NCI-H2081 treated with DMSO at 0.1 percent for 48 hours (cell line): ENCODE data around the gene CCDC82.

Source experiments
- DNase-seq: peaks from one replicate; lab custom pipeline; 2025; lab: John Stamatoyannopoulos, UW

Gene CCDC82

DNA sequence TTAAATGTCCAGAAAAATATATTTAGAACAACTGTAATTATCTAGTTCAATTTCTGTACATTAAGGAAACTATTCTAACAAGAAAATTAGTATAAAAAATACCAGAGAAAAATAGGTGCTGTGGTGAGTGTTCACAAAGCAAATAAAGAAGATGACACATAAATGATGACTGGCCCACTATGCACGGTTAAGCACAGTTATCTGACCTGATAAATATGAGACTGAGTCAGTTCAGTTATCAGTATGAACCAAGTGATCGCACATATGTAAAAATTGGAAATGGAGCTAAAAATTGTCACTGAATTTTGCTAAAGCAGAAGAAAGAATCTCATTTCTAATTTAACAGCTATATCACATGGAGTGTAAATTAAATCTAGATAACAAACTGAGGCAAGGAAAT, 27.9 kb downstream of the CCDC82 start:
- no peak for DNase-seq

DNA sequence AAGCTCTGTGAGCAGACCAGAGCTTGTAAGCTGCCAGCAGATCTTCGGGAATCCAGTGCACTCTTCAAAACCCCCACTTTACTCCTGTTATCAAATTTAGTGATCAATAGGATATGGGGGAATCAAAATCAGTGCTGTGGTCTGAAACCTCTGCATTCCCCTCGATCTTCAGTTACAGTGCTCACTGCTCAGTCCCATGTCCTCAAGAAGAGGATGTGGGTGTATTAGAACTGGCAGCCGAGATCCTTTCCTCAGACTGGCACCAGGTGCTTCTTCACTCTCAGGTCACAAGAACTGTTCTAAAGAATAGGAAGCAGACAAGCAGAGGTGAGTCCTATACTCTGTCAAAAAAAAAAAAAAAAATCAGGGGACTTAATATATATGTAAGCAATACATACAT, 31.4 kb downstream of the CCDC82 start:
- DNase-seq: no peak

DNA sequence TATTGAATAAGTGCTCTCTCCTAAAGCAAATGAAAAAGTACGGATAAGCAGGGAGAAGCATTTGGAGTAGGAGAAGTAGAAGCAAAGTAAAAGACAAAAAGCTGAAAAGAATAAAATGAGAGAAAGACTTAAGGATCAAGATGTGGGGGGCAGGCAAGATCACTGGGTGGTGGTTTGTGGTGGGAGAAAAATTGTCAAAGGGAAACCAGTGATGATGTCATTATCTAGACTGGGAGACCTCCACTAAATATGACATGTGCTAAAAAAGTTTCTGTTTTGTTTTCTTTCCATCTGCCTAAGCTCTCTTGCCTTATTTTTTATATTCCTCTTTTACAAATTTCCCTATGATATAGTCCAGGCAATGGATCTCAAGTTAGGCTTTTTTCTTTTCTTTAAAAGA, 31.9 kb downstream of the CCDC82 start:
- no peak for DNase-seq

DNA sequence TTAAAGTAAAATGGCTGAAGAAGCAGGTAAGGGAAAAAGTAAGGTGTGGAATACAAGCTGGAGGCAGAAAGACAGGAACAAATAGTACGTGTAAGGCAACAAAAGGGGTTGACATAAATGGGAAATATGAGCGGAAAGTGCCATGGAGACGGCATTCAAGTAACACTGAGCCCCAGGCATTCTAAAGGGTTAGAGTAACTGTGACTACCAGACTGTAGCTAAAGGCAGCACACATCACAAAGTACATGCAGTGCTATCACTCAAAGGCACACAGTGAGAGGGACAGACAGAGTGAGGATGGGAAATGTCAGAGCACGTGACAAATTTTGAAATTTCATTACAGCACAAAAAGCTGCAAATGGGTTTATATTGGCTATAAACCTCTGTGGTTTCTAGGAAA, 32.9 kb downstream of the CCDC82 start:
- DNase-seq: no peak

DNA sequence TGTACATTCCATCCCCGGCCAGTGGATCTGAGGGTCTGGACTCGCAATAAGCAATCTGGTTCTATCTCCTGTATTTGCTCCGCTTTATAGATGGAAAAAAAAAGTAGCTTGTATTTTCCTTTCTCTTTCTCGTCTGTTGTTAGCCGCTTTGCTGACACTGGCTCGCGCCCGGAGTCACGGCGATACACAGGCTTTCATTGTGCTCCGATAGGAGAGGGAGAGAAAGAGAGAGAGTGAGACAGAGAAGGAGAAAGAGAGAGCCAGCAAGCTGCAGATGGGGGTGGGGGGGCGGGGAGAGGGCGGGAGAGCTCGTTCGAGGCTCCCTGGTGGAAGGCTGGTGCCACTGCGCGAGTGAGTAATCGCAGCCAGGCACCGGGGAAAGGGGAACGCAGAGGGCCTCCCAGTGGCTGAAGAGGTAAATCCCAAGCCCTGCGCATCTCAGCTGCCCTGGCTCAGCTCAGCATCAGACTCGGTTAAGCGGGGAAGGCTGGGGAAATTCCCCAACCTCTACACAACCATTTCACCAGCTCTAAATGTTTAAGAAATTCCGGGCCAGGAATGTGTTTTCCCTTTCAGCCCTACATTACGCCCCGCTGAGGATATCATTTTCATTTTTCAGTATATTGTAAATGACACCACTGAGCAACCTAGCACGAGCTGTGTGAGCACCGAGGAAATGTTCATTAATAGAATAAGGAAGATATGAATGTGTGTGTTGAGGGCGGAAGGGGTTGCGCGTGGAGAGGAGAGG, 46.6 kb downstream of the CCDC82 start, which contains the start of gene MAML2:
Gene MAML2, minus strand, starts transcription at position 235 of the 751 bp plus-strand sequence. CDS start 1,300 bp downstream, outside the sequence.
- DNase-seq: peak; percentile 68

DNA sequence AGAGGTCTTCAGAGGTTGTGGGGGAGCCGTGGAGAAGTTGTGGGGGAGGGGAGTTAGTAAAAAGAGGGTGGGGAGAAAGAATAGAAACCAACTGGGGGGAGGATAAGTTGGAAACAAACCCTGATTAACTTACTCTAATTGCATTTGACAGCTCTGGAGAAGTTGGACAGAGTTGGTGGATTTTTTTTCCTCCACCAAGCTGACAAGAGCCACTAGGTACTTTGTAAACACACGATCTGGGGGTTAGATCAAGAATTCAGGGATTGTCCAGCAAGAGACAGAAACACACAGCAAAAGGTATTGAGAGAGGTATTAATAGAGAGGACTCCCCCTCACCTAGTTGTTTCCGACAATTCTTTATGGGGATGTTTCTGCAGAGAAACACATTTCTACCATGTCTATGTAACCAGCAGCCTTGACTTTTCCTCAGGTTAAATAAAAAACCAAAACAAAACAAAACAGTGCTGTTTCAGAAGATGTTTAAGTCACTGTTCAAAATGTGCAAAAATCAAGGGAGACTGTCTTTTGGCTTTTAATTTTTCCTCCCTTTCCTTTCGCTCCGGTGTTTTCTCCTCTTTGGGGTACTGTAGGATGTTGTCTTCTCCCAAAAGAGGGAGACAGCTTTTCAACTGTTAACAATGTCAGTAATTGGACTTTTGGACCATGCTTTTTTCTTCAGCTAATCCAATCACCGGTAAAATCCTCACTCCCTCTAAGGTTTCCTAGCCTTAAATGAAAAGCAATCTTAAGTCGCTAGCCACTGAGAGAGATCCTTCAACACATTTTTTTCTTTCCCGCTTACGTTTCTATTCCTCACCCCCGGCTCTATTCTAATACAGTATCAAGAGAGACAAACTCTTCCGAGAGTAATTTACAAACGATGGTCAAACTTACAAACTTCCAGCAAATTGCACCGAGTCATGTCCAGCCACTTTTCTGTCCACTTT, 47.4 kb downstream of the CCDC82 start:
- DNase-seq: no peak

DNA sequence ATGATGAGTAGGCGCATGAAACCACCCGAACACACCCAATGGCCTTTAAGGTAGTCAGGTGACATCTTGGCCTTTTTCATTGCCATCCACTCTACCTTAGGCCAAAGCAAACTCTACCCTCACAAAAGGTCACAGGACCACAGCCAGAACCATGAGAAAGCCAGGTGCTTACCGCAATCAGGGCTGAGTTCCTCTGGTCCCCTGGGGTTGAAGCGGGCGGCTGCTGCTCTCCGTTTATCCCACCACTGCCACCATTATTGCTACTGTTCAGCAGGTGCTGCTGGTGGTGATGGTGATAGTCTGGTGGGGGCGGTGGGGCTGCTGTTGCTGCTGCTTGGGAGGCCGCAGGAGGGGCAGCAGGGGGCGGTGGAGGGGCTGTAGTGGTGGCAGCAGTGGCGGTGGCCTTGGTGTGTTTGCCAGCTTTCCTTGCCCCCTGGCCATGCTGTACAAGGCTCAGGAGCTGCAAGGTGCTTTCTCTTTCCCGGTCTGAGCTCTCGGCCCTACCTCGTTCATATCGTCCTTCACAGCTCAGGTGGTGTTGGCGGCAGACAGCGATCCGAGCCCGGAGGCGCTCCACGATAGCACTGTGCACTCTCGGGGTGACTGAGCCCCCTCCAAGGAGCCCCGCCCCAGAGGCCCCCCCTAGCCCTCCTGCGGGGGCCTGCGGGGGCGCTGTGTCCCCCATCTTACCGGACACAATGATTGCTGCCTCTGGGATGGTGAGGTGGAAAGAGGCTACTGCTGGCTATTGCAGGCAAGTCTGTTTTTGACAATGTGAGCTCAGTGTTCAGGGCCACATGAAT, 48.3 kb downstream of the CCDC82 start:
- no peak for DNase-seq

DNA sequence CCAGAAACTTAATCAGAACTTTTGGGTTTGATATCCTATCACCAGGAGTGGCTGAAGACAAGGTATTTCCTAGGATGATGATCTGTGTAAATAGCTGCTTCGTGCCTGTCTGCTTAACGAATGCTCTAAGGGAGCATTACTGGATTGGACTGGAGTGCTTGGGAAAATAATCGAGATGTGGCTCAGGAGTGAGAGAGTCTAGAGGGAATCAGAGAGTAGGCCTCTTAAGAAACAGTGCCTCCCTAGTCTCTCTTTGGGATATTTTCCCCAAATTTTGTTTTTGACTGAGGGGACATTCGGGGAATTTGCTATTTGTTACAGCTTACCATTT, 49.2 kb downstream of the CCDC82 start:
- no peak for DNase-seq

DNA sequence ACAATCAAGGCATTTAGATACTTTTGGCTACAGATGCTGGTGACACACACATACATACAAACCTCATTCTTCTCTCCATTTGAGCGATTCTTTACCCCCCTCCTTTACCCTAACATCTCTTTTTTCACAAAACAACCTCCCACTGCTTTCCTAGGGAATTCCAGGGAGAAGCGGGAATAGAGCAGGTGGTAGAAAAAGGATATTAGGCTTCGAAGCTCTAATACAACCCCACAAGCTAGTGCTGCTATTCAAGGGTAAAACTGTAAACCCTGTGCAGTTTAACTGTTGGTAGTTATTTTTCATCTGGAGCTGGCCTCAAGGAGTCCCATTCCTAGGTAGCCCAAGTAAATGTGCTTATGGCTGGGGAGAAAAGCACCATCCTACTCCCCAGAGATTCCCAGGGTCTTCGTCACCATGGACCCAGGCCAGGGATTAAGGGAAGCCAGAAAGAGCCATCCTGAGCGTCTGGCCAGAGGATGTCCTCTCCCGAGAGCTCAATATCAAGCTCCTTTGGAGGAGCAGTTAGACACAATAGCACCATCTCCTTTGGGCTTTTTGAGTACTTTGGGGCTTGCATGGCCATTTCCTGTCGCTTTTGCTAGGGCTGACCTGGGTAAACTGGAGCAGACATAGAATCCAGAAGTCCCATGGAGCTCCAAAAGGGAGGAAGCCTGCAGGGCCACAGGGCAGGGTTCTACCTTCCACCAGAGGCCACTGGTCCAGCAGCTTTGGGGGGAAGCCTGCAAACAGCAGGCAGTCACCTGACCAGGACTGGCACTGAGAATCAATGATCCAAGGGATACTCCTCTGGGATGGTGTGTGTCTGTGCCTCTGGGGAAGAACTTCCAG, 49.8 kb downstream of the CCDC82 start:
- DNase-seq: no peak

DNA sequence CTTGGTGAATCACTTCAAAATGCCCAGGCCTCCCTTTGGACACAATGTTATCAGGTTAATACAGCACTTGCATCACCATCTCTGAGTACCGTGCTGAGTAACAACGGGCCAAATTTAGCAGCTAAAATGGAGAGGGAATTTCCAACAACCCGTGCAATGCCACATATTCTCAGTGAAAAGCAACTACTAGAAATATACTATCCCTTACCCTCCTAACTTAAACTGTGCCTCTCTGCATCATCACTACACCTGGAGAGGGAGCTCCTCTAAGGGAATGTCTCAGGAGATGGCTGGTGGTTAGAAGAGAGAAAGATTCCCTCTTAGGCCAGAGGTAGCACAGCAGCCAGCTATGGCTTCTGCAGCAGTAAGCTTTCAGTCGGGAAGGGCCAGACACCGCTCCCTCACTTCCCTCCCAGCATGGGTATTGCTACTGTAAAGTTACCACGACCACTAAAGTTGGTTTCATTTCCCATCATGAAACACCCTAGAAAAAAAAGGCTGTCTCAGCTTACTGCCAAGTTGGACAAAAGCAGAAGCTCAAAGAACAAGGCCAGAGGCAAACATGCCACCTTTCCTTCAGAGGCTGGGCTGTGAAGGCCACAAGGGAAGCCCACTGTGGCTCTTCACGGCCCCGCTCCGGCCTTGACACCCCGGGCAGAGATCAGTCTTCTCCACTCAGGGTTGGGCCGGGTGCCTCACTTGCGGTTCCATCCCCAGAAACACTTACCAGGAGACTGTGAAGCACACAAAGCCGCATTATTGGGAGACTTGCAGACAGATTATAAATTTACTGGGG, 50.6 kb downstream of the CCDC82 start:
- no peak for DNase-seq

DNA sequence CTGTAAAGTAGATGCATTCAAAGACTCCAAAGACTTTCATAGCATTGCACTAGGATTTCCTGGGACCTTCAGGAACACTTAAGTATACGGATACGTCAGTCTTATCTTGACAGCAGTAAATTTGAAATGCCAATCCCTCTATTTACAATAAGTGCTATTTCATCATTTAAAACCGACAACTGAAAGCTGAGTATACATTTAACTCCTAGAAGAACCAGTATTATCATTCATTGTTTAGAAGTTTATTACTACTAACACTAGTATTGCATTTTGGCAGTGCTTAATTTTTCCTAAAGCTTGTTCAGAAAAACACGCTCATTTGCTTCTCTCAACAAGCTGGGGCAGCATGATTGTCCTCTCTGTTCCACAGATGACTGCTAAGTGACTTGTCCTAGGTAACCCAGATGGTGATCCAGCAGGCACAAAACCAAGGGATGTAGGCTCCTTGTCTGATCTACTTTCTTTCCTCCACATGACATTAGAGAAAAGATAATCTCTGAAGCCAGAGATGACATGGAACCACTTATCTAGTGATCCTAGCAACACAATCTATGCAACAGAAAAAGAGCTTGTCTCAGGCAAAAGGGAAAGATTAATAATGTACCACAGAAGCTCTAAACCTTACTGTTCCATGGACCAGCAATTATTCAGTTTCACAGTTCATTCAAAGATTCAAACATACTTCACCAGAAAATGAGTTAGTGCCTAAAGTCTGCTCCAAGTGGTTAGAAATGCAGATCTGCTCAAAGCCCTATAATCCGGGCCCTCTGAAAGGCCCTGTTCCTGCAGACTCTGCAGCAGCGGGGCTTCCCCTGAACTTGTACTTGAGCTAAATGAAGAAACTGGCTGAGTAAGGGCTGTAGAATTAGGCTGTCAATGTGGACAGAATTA, 51.9 kb downstream of the CCDC82 start:
- DNase-seq: no peak

DNA sequence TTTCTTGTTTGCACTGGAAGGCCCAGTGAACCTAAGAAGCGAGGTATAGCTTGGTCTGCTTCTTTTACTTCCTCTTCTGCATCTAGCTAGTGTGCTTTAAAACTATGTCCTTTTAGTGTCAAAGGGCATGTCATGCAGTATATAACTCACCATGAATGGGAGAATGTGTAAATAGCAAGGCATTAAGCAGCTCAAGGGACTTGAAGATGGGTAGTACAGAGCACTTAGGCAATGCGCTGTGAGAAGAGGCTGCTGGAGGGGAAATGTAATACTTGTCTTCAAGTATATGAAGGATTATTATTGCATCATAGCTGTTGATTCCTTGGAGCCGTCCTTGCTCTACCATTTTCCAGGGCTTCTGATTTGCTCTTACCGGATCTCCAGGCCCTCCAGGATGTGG, 54.3 kb downstream of the CCDC82 start:
- no peak for DNase-seq

DNA sequence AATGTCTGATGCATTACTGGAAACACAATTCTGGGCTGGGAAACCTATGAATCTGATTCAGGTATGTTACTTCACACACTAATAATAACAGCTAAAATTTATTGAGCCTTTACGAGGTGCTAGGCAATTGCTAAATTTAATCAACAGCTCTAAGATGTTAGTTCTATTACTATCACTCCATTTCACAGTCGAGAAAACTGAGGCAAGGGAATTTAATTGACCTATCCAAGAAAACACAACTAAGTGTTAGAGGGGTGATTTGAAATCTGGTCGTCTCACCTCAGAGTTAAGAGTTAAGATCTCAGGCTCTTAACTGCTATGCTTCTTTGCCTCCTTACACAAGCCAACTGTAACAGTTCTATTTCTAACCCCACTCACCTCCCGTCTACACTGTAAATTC, 55.5 kb downstream of the CCDC82 start:
- no peak for DNase-seq

DNA sequence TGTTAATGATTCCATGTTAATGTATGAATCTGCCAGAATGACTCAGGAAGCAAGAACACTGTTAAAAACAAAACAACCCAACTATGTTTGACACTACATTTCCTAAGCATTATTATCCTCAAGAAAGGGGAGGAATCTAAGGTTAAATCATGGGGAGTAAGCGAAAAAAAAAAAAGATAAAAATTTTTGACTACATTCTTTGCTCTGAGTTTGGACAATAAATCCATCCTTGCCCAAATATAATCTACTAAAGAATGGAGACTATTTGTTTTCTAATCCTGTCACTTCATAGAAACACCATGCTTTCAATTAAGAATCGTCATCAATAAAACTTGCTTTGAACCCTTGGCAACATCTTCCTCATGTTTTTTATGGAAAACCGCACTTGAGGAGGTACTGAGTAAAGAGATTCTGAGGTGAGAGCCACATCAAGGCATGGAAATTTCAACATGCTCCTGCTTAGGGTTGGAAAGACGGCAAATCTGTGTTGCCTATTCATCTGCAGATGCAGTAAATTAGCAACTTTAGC, 56.5 kb downstream of the CCDC82 start:
- DNase-seq: no peak

DNA sequence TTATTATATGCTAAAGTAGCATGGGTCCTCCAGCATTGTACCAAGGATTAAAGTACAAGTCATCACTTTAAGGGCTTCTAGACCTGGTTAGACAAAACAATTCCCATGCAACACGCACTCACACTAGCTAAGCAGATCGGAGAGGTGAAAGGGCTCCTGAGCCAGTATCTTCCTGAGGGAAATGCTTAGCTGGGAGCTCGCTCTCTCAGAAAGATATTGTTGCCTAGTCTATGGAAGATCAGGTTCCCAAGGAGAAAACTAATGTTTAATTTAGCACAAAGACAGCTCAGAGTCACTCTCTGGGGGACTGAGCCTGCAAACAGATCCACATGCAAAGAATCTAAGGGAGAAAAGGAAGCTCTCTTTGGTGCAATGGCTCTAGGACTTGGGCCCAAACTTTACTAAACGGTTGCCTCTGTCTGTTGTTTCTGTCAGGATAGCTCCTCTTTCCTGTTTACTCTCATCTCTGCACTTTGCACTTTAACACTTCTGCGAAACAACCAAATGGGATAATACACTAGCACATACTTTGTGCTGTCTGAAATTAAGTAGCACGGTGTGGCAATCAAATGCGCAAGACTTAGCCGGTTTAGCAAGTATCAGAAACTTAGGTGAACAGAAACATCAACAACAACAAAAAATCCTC, 57.5 kb downstream of the CCDC82 start:
- DNase-seq: no peak

DNA sequence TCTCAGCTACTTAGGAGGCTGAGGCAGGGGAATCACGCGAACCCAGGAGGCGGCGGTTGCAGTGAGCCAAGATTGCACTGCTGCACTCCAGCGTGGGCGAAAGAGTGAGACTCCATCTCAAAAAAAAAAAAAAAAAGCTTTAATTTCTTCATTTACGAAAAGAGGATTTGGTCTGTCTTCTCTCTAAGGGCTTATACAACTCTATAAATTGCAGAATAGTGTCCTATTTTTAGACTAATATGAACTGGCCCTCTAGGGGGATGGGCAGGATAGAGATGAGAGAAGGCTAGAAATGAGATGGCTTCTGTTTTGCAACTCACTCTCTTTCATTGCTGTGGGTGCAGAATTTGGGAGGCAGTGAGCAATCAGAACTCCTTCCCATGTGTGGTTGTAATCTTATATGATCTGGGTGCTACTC, 58.0 kb downstream of the CCDC82 start:
- no peak for DNase-seq

DNA sequence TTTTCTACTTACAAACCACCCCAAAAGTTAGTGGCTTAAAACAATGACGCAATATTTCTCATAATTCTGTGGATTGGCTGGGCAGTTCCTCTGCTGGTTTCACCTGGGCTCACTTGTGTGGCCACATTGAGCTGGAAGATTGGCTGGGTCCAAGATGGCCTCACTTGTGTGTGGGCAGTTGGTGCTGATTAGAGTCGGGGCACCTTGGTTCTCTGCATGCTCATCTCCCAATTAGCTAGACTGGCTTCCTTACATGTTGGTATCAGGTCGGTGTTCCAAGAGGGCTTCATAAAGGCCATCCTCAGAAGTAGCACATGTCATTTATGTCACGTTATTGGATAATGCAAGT, 59.2 kb downstream of the CCDC82 start:
- no peak for DNase-seq

DNA sequence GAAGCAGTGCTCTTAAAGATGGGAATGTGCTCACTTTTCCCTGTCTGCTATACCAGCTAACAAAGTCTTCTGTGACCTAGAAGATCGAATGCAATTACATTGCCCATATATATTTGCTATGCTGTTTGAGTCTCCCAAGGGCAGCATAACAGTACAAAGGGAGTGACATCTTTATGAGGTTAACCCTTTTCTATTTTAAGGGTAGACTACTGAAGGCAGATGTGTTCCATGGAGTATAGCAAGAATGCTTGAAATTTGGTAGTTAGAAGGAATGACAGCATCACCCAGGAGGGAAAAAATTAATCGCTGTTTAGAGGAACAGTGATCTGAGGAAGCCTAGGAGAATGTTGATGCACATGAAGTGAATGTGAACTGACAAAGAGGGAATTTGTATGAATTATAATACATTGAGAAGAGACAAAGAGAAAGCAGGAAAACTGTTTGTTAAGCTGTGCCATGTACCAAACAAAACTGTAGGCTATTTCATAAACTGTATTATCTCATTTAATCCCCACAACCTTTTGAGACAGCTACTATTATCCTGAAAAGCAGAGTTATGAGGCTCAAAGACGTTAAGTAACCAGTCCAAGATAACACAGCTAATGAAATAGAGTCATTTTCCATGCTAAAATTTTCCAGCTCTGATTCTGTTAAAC, 59.7 kb downstream of the CCDC82 start:
- no peak for DNase-seq
